ENCODE measurements around the gene EDRF1.

EDRF1 gene

DNA sequence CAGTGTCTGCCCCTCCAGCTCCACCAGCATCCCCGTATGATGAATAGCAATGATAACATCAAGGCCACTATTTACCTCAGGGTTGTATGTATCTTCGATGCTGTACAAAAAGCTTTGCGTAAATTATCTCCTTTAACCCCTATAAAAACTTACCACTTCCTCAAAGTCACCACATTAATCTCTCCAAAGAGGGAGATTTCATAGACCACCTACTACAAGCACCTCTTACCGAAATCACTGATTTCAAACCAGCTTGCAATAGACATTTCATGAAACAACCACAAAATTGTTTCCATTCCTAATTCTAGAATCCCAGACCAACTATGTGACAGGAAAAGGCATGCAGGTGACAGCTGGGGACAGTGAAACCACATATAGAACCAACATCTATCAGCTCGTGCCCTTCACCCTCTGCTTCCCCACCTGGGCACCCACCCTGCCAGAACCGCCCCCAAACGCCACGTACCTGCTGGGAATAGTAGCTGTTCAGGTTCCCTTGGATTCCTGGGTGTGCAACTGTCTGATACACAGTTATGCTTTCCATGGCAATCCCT lies 76.2 kb downstream of the EDRF1 start:
- DNase-seq, result no peak

DNA sequence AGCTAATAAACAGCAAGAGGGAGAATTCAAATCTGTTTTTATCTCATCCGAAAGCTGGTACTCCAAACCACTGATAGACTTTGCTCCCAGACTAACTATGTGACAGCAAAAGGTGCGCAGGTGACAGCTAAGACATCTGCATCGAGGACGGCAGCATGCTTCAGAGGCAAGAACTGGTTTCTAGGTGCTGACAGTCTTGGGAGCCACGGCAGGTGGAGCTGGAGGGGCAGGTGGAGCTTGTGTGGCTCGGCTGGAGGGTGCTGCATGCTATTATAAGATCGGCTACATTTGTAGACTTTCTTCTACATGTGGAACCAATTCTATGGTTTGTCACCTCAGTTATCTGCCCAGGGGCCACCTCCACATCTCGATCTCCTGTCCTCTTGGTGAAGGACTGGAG lies 77.9 kb downstream of the EDRF1 start:
- no peak for DNase-seq

DNA sequence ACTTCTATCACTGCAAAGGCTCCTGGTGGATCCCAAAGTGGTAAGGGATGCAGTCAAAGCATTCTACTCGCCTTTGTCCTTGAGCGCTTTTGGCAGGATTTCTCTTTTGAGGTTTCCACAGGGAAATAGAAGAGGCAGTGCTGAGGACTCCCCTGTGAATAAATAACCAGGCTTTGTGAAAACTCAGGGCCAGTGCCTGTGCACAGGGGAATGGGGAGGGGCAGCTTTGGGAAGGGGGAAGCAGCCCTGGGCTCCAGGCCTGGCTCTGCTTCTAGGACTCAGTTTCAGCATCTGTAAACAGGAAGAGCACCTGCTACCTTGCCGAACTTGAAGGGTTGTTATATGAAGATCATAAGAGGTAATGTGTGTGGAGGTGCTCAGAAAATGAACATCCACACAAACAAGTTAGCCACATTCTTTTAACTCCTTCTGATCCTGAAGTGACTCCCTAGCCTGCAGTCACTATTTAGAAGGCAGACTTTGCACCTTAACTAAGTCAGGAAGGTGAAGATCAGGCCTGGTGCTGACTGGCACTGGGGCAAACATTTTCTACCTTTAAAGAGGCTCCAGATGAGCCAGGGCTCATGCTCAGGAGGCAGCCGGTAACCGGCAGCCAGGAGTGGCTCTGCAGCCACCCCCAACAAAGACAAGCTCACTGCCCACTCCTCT lies 78.6 kb downstream of the EDRF1 start:
- no peak for DNase-seq

DNA sequence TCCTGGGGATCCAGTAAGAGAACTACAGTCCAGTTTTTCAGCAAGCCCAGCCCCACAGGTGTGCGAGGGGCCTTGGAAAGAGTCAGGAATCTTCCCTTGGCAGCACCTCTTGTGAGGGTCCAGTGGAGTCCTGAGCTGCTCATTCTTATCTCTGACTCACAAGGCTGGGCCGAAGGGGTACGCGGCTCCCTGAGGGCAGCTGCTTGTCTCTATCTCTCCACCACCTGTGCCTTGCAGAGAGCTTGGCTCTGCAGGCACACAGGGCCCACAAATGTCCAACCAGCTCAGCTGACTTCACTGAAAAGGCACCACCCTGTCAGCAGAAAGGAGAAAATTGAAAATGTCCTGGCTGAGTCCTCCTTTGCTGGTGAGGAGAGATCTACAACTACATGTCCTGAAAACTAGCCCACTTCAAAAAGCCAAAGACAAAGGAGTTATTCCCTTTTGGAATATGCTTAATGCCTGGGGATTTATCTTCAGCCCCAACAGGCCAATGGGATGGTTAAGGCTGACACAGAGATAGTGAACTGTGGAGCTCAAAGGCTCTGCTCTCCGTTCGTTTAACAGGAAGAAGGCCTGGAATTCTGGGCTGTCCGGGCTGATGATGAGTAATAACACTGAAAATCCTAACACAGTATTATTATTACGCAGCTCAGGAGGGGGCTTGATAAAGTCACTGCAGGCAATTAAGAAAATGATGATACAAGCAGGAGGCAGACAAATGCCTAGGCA lies 80.1 kb downstream of the EDRF1 start:
- no peak for DNase-seq

DNA sequence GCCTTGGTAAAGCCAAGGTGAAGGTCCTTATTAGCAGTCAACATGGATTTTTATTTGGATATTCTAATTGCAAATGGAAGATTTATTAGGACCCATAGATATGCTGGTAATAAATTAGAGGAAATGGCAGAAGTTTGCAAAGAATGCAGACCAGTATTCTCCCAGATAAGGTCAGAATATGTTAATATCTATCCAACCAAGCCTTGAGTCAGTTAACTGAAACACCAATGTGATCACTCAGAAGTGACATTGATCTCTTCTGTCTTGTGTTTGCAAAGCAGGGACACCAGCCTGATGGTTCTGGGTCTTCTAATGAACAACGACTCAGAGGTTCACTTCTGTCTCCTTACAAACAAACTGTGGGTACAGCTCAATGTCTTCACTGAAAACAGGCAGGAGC lies 82.1 kb downstream of the EDRF1 start:
- DNase-seq, result no peak

DNA sequence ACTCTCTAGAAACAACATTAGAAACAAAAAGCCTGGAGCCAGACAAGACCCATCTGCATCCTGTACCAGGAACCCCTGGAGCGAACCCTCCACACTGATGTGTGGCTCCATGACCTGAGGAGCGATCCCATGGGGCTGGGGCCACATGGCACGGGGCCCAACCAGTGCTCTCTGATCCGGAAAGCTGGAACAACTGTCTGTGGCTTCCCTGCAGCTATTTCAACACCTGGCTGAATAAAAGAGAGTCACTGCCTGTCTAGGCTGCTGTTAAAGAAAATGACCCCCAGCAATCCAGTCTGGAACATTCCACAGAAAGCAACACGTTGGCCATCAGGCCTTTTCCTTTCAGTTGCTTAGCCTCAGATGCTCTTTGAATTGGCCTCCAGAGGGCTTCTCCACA lies 82.6 kb downstream of the EDRF1 start:
- no peak for DNase-seq

DNA sequence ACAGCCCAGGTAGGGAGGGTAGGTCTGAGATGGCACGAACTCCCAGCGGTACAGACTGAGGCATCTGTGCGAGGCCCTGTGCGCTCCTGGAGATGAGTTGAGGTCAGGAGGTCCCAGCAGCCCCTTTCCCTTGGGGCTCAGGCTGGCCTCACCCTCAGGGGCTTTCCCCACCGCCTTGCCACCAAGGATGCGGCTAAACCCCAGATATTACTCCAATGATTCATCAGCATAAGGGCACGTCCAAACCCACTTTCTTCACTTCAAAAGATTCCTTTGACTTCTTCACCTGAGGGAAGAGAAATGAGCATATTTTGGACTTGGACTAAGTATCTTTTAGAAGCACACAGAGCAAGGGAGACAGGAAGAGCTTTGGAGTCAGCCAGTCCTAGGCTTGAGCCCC lies 83.2 kb downstream of the EDRF1 start:
- DNase-seq, result no peak

DNA sequence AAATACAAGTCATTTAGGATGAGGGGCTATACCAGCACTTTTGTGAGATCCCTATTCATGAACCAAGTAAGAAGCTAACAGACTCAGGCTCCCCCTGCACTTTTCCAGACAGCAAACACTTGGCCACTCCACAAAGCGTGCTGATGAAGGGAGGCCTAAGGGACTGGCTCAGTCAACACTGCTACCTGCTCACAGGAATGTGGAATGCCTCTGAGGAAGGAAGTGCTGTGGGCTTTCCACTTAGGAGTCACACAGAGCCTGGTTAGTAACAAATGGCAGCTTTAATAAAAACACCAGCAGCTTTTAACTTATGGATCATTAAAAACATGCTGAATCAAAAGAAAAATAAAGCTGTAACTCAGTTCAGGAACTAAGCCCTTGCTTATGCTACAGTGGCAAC lies 88.5 kb downstream of the EDRF1 start:
- DNase-seq, result no peak

DNA sequence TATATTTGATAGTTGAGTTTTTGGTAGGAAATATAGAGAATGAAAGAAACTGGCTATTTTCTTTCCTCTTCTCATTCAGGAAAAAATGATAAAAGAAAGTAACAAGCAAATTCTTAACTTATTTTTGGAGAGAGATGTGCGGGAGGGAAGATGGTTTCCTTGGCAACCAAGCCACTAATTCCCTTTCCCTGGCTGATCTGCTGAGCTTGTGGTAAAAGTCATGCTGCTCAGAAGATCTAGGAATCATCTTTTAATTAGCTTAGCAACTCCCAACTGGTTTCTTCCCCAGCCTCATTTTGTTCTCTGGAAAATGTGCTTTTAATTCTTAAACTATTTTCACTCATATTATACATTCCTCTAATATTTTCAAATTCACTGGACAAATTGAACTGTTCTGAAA lies 91.7 kb downstream of the EDRF1 start:
- no peak for DNase-seq

DNA sequence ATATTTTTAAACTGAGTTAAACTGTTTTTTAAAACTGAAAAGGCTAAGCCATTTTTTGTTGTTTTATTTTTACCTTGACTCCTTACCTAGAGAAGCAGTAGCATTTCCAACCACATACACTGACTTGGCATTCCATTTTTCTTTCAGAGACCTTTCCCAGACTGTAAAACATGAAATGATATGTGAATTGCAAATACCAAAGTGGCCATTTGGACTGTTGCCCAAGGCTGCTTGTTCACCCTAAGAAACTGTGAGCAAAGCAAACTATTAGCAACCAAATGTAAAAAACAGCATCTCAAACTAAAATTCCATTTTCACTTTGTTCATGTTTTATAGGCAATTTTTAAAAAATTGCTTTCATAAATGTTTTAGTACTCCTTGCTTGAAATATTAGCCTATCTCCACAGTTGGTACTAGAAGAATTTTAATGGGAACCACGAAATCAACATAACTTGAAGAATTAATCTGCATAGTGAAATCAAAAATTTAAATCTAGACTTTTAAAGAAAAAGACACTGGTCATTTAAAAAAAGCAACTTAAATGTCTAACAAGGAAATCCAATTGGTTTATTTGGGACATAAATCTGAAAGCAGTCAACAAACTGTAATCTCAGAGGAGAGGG lies 92.7 kb downstream of the EDRF1 start:
- no peak for DNase-seq

Measured in activated T-cell treated with anti-CD3 and anti-CD28 coated beads, Interleukin-2, amount 50 U/mL, for 1 hour (primary cell).